GM12892 (cell line): ENCODE data around the gene PEX10.

Experiments
- POLR2A ChIP-seq: IDR thresholded peaks from 2 replicates; pipeline ENCODE4 v1.6.1; 2011; ENCODE audit warnings: low read depth, low read length, control low read depth
- POLR2AphosphoS5 ChIP-seq: IDR thresholded peaks from 2 replicates; pipeline ENCODE4 v1.6.1; 2011; ENCODE audit warnings: low read depth, low read length, control low read depth
- TAF1 ChIP-seq: IDR thresholded peaks from 2 replicates; pipeline ENCODE4 v1.6.1; 2011; ENCODE audit warnings: low read depth, mild to moderate bottlenecking, control low read depth, low read length, borderline replicate concordance

- TF ChIP-seq POLR2A (no peak), TAF1 (no peak), POLR2AphosphoS5 (no peak)
Measured at GRCh38 chr1:2445823-2446215, 33.5 kb upstream of the PEX10 start.
